Measurements from ENCODE around the gene GRHL1.

GRHL1 gene

DNA sequence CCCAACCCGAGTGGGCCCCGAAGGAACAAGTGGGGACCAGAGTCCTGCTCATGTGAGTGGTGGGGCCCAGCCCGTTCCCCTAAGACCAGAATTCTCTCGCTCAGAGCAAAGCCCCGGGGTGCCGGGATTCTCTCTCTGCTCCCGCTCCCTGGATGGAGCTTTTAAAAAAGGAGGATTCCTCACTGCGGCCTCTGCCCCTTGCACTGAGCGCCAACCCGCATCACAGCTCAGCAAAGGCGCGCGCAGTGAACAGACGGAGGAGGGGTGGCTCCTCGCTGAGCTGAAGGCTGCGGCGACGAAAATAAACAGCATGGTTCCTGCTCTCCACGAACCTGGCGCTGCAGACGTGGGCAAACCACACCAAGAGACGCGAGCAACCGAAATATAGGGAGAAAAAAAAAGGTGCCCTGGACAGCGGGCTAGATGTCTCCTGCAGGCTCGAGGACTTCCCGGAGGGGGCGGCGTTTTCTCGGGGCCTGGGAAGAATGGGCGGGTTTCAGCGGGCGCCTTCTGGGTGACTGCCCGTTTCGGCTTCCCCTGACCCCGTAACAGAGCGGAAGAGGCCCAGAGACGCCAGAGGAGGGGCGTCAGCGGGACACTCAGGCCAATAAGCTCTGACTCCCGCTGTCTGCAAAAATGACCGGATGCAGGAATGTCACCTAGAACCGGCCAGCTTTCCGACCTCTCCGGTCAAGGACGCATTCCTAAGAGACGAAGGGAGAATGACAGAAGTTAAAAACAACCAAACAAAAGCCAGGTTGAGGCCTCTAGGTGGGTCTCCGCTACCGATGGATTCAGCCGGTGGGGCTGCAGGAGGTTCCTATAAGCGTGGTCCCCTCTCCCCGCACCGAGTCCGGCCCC, 91.0 kb downstream of the GRHL1 start:
- Mint-ChIP-seq H3K9me3 (no peaks in the 10 kb centered on the region), H3K27ac (peak overlapping the region; percentile 86), H3K4me3 (peak overlapping the region; percentile 81), H3K36me3 (ENCODE audit: low read depth) (peaks cover 4% of the 10 kb centered on the region), H3K27me3 (ENCODE audit: low read depth) (peaks cover 24% of the 10 kb centered on the region), H3K4me1 (ENCODE audit: low read depth) (peaks cover 15% of the 10 kb centered on the region)
- no peak for DNase-seq (ENCODE audit: low spot score)

DNA sequence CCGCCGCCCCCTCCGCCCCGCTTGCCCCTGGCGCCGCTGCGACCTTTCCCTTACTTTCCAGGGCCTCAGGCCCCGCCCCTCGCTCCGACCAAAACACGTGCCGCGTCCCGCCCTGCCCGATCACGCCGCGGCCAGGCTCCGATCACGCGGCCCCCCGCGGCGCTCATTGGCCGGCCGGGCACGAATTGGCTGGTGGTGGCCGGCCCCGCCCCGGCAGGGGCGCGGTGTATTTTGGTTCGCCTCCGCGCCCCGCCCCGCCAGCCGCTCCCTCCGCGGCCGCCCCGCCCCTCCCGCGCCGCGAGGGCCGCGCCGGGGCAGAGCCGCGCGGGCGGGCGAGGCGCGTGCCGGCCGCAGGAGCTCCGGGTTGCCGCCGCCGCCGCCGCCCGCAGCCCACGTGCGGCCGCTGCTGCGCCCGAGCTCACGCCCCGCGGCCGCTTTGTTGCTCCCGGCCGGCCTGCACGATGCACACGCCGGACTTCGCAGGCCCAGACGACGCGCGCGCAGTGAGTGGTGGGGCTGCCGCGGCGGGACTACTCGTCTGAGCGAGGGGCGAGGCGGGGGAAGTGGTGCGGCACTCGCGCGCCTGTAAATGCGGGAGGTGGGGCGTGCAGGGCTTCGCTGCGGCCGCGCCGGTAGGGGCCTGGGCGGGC, 91.9 kb downstream of the GRHL1 start, which contains the start of gene KLF11:
TSS of gene KLF11 (plus strand) at position 295 of the 650 bp plus-strand sequence. CDS start at position 462, 167 bp downstream.
- DNase-seq (ENCODE audit: low spot score): peak; percentile 82
- Mint-ChIP-seq H3K4me1 (ENCODE audit: low read depth) (peaks cover 15% of the 10 kb centered on the region), H3K9me3 (no peaks in the 10 kb centered on the region), H3K4me3 (peak within 1 kb of the TSS; percentile 81), H3K36me3 (ENCODE audit: low read depth) (peaks cover 6% of the 10 kb centered on the region), H3K27ac (peak within 1 kb of the TSS; percentile 90), H3K27me3 (ENCODE audit: low read depth) (peaks cover 24% of the 10 kb centered on the region)

DNA sequence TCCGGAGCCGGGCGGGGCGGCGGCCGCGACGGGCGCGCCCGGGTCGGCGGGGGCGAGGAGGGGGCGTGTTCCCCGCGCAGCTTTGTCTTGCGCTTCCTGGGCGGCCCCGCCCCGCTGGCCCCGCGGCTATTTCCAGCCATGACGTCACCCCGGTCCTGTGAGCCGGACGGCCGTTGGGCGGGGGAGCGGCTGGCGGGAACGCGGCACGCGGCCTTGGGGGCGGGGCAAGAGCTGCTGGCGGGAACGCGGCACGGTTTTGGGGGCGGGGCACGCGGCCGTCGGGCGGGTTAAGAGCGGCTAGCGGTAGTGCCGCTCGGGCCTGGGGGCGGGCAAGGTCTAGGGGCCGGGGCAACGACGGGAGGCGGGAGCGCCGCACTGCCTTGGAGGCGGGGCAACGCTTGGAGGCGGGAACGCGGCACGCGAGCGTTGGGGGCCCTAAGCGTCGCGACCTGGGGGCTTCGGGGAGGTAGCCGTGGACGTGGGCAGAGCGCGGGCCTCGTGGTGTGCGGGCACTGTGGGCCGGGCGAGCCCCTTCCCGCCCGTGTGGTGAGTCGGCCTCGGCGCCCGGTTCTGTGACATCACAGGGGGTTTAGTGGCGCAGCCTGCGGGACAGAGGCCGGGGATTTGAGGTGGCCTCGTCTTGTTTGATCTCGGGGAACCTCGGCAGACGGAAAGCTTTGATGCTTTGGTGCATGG, 92.6 kb downstream of the GRHL1 start:
- Mint-ChIP-seq H3K9me3 (no peaks in the 10 kb centered on the region), H3K27me3 (ENCODE audit: low read depth) (peaks cover 24% of the 10 kb centered on the region), H3K36me3 (ENCODE audit: low read depth) (peaks cover 9% of the 10 kb centered on the region), H3K27ac (peak overlapping the region; percentile 90), H3K4me1 (ENCODE audit: low read depth) (peaks cover 15% of the 10 kb centered on the region), H3K4me3 (peak overlapping the region; percentile 77)
- DNase-seq (ENCODE audit: low spot score): peak; percentile 91

DNA sequence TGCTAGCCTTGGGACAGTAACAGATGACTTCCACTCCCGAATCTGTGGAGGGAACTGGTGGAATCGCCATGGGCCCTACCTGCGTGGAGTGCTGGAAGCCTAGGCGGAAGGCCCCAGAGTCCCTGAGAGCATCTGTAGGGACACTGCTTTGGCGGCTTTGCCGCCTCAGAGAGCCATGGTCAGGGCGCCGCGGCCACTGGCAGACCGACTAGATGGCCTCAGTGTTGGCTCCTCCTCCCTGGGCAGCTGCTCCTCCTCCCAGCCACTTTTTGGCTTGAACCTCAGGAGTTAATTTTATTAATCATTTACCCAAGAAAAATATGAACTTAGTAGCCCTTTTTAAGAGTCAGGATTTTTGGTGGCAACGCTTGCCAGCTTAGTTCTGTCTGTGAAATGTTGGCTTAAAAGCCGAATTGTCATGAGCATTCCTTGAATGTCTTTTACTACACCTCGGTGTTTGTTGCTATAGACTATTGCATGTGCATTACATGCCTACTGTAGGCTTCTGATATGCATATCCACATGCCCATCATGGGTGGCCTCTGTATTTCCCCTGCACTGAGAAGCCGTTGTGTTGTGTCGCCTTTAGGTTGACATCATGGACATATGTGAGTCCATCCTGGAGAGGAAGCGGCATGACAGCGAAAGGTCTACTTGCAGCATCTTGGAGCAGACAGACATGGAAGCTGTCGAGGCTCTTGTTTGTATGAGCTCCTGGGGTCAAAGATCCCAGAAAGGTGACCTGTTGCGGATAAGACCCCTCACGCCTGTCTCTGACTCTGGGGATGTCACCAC, 94.3 kb downstream of the GRHL1 start:
- Mint-ChIP-seq H3K27ac (no peak overlapping the region), H3K36me3 (ENCODE audit: low read depth) (peaks cover 10% of the 10 kb centered on the region), H3K9me3 (no peaks in the 10 kb centered on the region), H3K4me1 (ENCODE audit: low read depth) (peaks cover 14% of the 10 kb centered on the region), H3K27me3 (ENCODE audit: low read depth) (peaks cover 19% of the 10 kb centered on the region), H3K4me3 (peak overlapping the region; percentile 63)
- no peak for DNase-seq (ENCODE audit: low spot score)

DNA sequence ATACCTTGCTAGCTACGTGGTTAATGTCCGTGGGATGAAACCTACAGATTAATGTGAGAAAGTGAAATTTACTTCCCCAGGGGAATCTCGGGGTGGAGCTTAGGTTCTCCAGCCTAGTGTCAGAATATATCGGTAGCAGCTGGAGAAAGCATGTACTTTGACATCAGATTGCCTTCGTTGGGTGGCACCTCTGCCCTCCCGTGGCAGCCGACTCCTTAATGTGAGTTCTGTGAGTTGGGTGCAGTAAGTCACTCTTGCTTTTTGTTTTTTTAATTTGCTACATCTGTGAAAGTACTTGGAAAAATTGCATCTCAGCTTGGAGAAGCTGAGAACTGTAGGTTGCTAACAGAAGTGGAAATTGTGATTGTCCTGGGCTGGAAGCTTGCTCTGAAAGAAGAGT, 95.4 kb downstream of the GRHL1 start:
- H3K36me3 Mint-ChIP-seq (ENCODE audit: low read depth): peaks cover 11% of the 10 kb centered on the region
- no peak overlapping the region for H3K27ac Mint-ChIP-seq
- H3K4me3 Mint-ChIP-seq: no peak overlapping the region
- no peaks in the 10 kb centered on the region for H3K9me3 Mint-ChIP-seq
- H3K27me3 Mint-ChIP-seq (ENCODE audit: low read depth): peaks cover 8% of the 10 kb centered on the region
- peaks cover 11% of the 10 kb centered on the region for H3K4me1 Mint-ChIP-seq (ENCODE audit: low read depth)
- DNase-seq (ENCODE audit: low spot score): no peak

DNA sequence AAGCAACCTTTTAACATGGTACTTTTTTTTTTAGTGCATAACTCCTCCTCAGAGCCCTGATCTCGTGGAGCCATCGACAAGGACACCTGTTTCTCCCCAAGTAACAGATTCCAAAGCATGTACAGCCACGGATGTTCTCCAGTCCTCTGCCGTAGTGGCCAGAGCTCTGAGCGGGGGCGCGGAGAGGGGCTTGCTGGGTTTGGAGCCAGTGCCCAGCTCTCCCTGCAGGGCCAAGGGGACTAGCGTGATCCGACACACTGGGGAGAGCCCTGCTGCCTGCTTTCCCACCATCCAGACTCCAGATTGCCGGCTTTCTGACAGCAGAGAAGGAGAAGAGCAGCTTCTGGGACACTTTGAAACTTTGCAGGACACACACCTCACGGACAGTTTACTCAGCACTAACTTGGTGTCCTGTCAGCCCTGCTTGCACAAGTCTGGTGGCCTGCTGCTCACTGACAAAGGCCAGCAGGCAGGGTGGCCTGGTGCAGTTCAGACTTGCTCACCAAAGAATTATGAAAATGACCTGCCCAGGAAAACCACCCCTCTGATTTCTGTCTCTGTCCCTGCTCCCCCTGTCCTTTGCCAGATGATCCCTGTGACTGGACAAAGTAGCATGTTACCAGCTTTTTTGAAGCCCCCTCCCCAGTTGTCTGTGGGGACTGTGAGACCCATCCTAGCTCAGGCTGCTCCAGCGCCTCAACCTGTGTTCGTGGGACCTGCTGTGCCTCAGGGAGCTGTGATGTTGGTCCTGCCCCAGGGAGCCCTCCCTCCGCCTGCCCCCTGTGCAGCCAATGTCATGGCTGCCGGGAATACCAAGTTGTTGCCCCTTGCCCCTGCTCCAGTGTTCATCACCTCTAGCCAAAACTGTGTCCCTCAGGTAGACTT, 96.4 kb downstream of the GRHL1 start:
- H3K27me3 Mint-ChIP-seq (ENCODE audit: low read depth): peaks cover 3% of the 10 kb centered on the region
- DNase-seq (ENCODE audit: low spot score): no peak
- H3K4me1 Mint-ChIP-seq (ENCODE audit: low read depth): peaks cover 5% of the 10 kb centered on the region
- no peak overlapping the region for H3K4me3 Mint-ChIP-seq
- H3K9me3 Mint-ChIP-seq: no peaks in the 10 kb centered on the region
- peaks cover 17% of the 10 kb centered on the region for H3K36me3 Mint-ChIP-seq (ENCODE audit: low read depth)
- H3K27ac Mint-ChIP-seq: no peak overlapping the region

DNA sequence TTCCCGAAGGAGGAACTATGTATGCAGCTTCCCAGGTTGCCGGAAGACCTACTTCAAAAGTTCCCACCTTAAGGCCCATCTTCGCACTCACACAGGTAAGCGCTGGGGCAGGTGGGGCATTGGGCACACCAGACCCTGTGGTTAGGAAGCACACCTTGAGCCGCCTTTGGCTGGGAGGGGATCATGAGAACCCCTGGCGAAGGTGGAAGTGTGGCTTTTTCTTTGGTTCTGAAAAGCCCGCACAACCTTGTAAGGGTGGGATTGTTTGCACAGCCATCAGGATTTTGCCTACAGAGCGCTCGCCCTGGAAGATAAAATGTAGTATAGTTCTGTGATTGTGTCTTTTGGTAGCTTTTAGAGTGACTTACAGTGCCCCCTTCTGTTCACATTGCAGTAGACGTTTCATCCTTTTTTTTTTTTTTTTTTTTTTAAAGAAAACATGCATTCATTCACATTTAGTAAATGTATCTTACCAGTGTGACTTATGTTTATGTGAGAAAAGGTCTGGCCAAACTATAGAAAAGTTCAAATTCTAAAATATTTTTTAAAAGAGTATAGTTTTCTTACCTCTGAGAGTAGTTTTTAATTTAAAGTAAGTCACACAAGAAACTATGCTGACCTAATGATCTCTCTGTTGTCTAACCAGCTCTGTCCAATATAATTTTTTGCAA, 97.1 kb downstream of the GRHL1 start:
- H3K27ac Mint-ChIP-seq: no peak overlapping the region
- peaks cover 22% of the 10 kb centered on the region for H3K36me3 Mint-ChIP-seq (ENCODE audit: low read depth)
- H3K27me3 Mint-ChIP-seq (ENCODE audit: low read depth): peaks cover 3% of the 10 kb centered on the region
- H3K4me1 Mint-ChIP-seq (ENCODE audit: low read depth): peaks cover 5% of the 10 kb centered on the region
- H3K9me3 Mint-ChIP-seq: no peaks in the 10 kb centered on the region
- H3K4me3 Mint-ChIP-seq: no peak overlapping the region
- no peak for DNase-seq (ENCODE audit: low spot score)
